Stimulated activated CD4-positive, alpha-beta T cell treated with anti-CD3 and anti-CD28 coated beads, Interleukin-4, amount 100 ng/mL, for 4 hours (primary cell): Measurements from ENCODE around the gene HOXA4.

Experiments
- DNase-seq, 2 experiments: peaks; one replicate each; pipeline ENCODE4 v3.0.0-alpha.2; 2020

HOXA4 gene

DNA sequence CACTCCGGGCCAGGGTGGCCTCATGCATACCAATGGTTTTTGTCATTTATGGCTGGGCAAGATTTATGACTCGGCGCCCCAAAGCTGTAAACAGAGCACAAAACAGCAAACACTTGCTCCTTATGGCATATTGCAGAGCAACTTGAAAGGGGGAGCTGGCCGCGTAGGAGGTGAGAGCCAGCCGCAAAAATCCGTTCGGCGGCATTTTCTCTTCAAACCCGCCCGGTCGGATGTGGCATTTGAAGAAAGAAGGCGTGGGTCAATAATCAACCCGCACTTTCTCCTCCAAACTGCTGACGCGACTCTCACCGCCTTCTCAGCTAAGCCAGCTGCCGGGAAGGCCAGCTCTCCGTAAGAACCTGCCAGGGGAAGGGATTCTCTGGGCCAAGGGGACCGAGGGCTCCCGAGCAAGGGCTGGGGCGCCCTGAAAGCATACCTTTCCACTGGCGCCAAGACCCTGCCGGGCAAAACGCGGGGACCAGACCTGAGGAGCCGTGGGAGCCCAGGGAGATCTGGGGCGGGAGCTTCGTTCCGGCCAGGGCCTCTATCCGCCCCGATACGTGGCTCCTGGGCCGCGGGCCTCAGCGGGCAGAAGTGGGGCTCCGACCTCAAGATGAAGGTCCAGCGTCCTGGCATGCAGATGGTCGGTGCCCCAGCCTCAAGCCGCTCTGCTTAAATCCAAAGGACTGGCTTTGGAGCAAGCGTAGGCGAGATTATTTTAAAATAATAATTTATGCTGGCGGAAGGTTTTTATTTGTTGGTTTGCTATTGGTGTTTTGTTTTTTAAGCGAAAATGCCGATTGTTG is 15.1 kb downstream of the HOXA4 start:
- no peak for DNase-seq

DNA sequence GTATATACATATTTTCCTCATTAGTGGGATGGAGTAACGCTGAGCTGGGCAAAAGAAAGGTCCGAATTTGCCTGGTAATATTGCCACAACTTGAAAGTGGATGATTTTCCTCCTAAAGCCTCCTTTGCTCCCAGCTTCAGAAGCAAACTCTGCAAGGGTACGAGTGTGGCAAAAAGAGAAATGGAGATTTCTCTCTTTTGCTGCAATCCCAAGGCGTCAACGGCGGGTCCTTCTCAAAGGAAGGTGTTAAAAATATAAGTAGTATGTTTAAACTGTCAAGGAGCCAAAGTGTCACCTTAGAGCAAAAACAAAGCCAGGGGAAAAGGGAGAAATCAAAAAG is 15.7 kb downstream of the HOXA4 start:
- no peak for DNase-seq

DNA sequence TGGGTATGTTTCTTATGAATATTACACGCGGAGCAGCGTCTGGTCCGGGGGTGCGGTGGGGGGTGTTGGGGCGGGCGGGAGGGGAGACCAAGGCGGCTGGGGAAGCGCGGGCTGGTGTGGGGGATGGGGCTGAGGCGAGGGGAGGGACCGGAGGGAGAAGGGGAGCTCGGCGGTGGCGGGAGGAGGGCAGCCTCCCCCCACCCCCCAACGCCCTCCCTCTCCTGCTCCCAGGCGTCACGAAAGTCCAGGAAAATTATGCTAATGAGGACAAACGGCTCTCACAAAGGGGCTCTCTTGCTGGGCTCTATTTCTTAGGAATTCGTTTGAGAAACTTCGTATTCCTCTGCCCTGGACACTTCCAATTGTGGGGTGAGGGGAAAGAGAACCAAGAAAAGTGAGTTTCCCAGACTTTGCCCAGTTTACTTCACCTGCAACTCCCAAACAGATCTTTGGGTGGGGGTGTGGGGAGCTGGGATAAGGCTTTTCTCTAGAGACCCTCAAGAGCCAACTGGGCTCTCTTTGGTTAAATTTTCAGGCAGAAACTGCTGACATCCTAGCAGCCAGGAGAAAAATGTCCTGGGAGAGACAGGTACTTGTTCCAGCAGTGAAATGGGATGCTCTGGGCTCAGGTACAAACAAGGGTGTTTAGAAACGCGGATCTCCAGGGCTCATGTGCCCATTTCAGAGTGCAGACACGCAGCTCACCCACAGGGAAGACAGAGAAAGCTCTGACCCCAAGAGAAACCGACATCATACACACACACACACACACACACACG is 16.4 kb downstream of the HOXA4 start:
- DNase-seq = no peak

DNA sequence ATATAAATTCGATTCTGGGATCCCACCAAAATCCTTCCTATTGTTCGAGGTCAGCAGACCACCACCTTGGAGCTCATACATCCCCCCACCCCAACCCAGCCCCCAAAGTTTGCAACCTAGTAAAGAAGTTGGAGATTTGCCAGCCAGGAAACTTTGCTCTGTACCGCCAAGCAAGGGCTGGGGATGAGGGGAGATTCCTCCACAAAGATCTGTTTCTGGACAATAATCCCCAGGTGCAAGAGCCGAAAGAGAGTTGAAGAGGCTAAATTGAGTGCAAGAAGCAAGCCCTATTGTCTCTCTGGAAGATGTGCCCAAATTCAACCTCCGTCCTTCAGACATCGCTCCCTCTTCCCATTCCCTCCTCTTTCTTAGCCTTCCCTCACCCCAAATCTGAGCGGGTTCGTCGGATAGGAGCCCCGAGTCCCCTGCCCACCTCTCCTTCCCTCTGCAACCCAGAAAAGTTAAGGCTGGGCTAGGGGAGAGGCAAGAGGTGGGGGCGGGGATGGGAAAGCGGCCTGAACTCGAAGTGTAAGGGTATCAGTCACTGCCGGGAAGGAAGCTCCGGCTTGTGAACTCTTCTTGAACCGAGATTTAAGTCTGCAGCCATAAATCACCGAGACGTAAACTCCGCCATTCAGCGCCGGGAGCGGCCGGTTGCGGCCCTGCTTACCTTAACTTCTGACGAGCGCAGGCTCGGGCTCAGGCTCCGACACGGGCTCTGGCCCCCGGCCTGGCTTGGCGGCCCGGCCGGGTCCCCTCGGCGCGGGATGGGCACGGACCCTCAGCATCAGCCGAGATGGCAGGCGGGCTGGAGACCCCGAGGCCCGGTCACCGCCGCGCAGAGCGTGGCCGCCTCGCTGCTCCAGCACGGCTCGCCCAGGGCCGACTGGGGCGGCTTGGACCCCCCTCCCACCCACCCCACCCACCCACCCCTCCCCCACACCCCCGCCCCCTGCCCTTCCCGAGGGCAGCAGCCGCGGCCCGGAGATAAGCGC is 17.3 kb downstream of the HOXA4 start:
- DNase-seq = no peak

DNA sequence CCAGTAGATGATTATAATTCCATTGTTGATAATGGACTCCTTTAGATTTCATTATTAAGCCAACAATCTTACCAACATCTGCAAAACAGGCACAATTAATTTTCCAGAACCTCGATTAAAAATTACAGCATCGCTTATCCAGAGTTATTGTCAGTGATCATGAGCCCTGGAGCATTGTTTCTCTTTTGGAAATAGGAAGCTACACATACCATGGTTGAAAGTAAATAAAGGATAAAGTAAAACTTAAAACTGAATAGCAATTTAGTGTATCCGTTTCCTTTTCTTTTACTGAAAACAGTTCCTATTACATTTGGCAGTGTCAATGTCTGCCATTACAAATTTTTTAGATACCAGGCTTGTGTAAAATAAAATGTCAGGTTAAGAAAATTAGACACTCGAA is 18.2 kb downstream of the HOXA4 start:
- no peak for DNase-seq

DNA sequence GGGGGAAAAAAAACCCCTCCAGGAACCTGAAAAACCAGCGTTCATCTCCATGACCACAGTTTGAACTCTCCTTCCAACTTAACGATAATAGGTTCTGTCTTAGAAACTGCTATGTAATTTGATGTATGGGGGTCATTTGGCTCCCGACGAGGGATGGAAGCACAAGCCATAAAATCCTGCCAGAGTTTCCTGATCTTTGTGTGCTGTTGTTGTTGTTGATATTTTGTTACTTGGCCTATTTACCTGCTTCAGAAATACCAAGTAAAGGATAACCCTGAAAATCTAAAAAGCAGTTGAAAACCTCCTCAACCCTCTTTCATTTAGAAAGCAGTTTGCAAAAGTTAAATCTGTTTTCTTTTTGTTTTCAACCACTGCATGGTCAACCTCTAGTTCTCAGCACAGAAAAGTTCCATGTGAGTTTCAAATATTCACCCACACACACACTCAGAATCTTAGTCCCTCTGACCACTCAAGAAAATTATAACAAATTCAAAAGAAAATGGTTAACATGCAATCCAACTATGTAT is 18.7 kb downstream of the HOXA4 start:
- no peak for DNase-seq

- no peak for DNase-seq
Observed at GRCh38 chr7:27111042-27111750, 19.4 kb downstream of the HOXA4 start.

GRCh38 chr7:27110186-27111031 is 20.1 kb downstream of the HOXA4 start:
- no peak for DNase-seq

DNA sequence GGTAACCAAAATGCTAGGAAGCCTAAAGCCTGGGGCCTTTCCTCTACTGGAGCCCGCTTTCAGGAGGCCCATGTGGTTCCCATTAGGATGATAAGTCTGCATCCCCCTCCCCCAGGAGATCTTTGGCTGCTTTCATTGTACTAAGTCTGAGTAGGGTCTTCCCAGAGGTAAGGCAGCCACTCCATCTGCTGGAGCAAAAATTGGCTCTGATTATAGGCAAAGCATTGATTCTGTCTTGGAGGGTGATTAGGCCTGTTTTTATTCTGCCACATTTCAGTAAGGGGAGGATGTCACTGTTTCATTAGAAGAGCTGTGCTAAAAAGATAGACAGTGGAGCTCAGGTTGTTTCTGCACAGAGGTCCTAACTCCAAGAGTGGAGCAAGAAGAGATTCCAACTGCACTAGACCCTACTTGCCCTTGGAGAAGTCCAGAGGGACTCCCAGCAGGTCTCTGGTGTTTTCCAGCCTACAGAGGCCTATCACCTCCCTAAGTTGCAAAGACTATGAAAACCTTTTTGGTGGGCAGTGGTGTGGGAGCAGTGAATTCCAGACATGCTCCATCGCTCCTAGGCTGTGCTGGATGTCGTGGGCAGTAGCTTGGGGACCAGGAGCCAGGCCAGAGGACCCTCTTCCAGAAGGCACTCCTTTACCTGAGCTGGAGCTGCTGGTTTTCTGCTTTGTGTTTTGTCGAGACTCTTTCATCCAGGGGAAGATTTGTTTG is 20.9 kb downstream of the HOXA4 start:
- no peak for DNase-seq

DNA sequence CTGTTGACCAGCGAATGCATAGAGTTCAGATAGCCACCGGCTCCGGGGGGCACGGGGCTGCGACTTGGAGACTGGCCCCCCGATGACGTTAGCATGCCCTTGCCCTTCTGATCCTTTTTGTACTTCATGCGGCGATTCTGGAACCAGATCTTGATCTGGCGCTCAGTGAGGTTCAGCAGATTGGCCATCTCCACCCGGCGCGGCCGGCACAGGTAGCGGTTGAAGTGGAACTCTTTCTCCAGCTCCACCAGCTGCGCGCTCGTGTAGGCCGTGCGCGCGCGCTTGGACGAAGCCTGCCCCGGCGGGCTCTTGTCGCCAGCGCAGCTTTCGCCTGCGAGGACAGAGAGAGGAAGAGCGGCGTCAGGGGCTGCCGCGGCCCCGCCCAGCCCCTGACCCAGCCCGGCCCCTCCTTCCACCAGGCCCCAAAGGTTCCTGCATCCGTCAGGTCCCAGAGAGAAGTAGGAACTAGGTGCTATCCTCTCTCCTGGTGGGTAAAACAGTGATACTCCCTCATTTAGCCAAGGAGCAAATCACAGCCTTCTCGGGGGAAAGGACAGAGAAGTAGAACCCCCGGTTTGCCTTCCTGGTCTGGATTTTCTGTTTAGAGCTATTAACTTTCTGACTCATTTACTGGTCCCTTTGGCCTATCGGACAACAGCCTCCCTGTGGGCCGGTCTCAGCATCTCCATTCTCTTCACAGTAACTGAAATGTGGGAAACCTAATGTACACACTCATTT is 22.0 kb downstream of the HOXA4 start:
- DNase-seq = no peak

DNA sequence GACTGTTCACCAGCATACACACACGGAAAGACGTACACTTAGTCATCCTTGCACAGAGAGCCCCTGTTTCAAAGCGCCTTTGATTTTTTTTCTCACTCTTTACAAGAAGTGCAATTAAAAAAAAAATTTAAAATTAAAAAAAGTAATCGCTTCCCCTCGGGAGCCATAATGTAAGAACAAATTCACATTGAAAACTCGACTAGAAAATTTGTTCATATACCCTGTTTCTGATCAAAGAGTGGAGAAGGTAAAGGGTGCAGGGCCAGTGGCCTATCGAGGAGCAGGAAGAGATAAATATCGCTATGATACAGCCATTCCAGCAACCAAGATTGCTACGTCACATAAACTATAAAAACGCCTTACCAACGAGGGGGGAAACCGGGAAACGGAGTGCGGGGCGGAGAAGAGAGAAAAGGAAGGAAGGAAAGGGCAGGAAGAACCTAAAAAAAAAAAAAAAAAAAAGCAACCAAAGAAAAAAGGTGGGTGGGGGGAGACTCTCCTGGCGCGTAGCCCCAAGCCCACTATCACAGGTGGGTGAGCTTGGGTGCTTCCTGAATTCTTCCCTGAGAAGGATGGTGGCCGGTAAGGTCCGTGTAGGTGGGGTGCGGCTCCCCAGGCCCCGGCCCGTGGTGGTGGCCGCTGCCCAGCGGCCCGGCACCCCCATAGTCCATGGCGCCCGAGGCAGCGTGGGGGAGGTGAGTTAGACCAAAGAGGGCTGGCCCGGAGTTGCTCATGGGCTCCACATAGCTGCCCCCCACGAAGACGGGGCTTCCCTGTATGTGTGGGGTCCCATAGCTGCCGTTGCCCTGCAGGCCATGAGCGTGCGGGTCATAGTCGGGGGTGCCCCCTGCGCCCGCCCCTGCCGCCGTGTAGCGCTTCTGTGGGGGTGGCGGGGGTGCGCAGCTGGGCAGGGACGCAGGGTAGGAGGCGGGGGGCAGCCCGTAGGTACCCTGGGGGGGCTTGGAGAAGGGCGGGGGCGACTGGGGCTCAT is 22.9 kb downstream of the HOXA4 start:
- DNase-seq = no peak

- DNase-seq = no peak
Observed at GRCh38 chr7:27106901-27107240, 23.7 kb downstream of the HOXA4 start.

DNA sequence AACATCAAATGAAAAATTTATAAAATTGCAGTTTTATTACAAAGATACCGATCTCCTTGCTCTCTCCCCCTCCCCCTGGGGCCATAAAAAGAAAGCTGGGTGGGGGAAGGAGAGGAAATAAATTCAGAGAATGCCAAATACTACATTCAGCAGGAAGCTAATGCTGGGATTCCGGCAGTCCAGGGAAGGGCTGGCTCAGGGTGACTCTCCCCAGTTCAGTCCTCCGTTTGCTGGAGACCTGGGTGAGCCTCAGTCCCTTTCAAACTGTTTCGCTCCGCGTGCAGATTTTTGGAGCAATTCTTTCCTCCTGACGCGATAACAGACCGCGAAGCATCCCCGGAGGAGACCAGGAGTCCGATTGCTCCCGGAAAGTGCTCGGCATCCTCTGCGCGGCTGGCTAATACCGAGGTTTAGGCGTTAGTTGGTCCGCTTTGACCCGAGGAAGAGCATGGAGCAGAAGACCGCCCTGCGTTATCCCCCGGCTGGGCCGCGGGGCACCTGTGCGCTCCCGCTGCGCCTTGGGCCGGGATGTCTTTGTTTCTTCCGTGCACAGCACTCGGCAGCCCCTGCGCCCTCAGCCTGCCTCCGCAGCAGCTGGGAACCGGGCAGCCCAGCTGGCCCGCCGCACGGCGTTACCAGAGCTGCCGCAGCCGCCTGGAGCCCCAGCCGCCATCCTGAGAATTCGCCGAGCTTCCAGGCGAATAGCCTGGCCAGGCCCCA is 24.2 kb downstream of the HOXA4 start:
- no peak for DNase-seq

DNA sequence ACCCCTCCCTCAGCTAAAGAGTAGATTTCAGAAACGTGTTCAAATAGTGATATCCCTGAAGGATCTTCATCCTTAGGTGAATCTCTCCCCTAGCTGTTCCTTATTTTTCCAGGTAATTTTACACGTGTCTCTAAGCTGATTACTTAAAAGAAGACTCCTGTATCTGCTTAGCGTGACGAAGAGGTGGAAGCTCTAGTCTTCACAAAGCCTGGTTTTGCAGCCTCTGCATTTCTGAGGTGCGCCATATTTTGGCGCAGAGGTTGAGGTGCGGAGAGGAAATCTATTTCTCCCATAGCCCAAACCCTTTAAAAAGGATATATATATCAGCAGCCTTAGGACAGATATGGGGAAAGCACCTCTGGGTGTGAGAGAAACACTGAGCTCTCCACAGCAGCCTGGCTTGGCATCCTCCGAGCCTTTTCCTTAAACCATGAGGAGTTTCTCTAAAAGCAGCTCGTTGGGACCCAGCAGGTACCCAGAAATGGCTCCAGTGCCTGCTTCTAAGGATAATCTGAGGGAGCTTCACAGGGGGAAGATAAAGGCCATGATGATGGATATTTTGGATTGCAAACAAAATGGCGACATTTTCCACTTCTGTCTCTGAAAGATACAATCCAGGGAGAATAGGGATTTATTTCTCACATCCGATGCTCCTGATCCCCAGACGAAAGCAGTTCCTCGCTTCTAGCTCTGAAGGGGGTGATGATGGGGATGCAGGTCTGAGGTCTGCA is 25.1 kb downstream of the HOXA4 start:
- DNase-seq = no peak

DNA sequence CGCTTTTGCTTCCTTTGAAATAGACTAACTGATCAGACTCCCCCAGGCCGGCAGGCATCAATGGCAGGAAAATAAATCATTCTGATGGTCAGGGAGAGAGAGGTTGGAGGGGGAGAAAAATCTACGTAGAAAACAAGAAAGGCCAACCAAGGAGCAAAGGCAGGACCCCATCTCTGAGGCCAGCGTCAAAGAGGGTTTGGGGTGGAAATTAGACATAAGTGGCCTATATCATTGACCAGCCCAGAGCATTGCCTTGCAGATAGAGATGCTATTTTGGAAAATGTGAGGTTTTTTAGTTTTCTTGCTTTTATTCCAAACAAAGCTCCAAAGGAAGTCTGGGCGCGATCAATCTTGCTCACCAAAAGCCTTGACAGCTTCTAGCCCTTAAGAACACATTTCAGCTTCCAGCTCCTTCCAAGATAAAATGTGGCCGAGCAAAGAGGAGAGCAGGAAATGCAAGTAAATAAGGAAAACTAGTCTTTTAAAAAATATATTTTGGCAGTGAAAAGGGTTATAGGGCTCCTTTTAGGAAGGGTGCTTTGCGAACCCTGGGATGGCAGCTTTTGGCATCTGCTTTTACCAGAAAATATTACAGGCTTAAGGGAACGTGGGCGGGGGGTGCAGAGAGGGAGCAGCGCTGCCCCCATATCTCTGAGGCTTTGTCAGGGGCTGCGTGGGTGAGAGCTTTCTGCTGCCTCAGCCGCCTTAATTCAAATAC is 26.1 kb downstream of the HOXA4 start:
- DNase-seq = no peak

GRCh38 chr7:27103489-27104226 is 26.9 kb downstream of the HOXA4 start:
- no peak for DNase-seq
